Mesodermal cell (in vitro differentiated cells): ENCODE data around the gene EIF4E1B.

Experiments
- H3K27ac ChIP-seq: 2 replicates; pipeline ENCODE4 v1.7.0; 2013; ENCODE audit warnings: mild to moderate bottlenecking, low read depth, low read length, moderate library complexity; ENCODE audit not compliant: severe bottlenecking
- H3K36me3 ChIP-seq: 2 replicates; pipeline ENCODE4 v1.7.1; 2013; ENCODE audit warnings: mild to moderate bottlenecking, low read length, moderate library complexity; ENCODE audit not compliant: control insufficient read depth, insufficient read depth
- H3K4me1 ChIP-seq: one replicate; pipeline ENCODE4 v1.7.1; 2013; ENCODE audit warnings: mild to moderate bottlenecking, low read length; ENCODE audit not compliant: insufficient read depth, control insufficient read depth, poor library complexity, severe bottlenecking
- H3K4me3 ChIP-seq: 2 replicates; pipeline ENCODE4 v1.7.0; 2013; ENCODE audit warnings: low read length, control low read depth, mild to moderate bottlenecking; ENCODE audit not compliant: insufficient read depth, poor library complexity, severe bottlenecking; ENCODE audit errors: extremely low read depth
- H3K9me3 ChIP-seq: 2 replicates; pipeline ENCODE4 v1.7.1; 2013; ENCODE audit warnings: mild to moderate bottlenecking, low read length, moderate library complexity; ENCODE audit not compliant: control insufficient read depth
- WGBS, 2 experiments: methylation state at CpG; one replicate each; pipeline ENCODE4 v1.1.5; 2013; ENCODE audit warnings: missing lambda C conversion rate in 2 of 2; ENCODE audit not compliant: insufficient coverage in 2 of 2; 5-methylcytosine and 5-hydroxymethylcytosine counted together

The EIF4E1B gene

DNA sequence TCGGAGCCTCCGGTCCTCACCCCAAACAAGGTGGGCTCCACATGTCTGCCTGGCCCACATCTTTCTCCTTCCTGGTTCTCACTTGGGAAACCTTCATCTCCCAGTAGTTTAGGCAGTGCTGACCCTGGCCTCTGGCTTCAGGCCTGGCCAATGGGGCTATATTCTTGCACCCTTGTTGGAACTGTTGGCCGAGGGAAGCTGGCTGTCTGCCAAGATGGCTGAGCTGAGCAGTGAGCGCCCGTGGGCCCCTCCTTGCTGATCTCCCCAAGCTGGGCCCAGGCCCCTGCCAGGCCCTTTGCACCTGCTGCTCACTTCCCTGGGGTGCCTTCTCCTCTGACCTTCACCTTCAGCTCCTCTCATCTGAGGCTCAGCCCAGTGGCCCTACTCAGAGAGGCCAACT is 48.1 kb downstream of the EIF4E1B start:
- peaks cover 15% of the 10 kb centered on the region for H3K4me1 ChIP-seq
- H3K27ac ChIP-seq = no peak overlapping the region
- no peak overlapping the region for H3K4me3 ChIP-seq
- 91 to 96% methylated on average over 5 of the region's 5 CpGs for WGBS, 2 experiments
- H3K36me3 ChIP-seq = no peaks in the 10 kb centered on the region
- H3K9me3 ChIP-seq = no peaks in the 10 kb centered on the region

DNA sequence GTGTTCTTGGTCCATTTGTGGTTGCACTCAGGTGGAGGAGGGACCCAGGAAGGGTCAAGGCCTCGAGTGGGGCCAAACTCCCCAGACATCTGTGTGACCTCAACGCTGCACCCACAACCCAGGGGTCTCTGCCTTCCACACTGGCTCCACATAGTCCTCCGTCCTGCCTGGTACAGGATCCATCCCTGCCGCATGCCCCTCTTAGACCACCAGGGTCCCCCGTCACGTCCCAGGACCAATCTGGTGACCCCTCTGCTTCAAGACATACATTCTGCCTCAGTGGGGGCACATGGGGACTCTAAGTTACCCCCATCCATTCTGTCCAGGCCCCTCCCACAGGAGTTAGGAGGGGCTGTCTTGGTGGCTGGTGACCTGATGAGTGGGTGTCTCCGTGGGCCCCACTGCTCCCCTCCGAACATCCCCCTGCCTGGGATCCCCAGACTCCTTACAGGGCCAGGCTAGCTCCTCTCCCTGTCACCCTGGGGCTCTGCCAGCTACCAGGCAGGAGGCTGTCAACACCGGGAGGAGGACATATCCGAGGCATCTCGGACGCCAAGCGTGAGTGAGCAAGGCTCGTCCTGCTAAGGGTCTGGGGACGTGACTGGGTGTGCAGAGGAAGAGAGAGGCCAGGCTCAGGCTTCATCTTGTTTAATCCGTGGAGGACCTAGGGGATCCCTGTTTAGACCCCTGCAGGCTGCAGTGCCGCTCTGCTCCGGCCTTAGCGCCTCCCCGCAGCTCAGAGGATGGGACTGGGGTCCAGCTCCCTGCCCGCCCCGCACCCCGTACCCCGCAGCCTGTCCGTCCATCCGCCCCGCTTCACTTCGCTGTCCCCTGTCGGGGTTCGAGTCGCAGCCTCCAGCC is 49.1 kb downstream of the EIF4E1B start:
- WGBS, 2 experiments = 89 to 90% methylated on average over 26 to 29 of the region's 31 CpGs
- H3K27ac ChIP-seq = no peak overlapping the region
- no peak overlapping the region for H3K4me3 ChIP-seq
- H3K4me1 ChIP-seq = peaks cover 15% of the 10 kb centered on the region
- no peaks in the 10 kb centered on the region for H3K36me3 ChIP-seq
- H3K9me3 ChIP-seq = no peaks in the 10 kb centered on the region

GRCh38 chr5:176680226-176680563 is 49.7 kb downstream of the EIF4E1B start:
- H3K36me3 ChIP-seq = no peaks in the 10 kb centered on the region
- 86 to 90% methylated on average over 33 of the region's 33 CpGs for WGBS, 2 experiments
- H3K27ac ChIP-seq = no peak overlapping the region
- no peak overlapping the region for H3K4me3 ChIP-seq
- no peaks in the 10 kb centered on the region for H3K9me3 ChIP-seq
- H3K4me1 ChIP-seq = peaks cover 15% of the 10 kb centered on the region

GRCh38 chr5:176682016-176682531 is 51.6 kb downstream of the EIF4E1B start:
- H3K4me1 ChIP-seq = no peaks in the 10 kb centered on the region
- WGBS, 2 experiments = 92 to 95% methylated on average over 5 of the region's 6 CpGs
- no peaks in the 10 kb centered on the region for H3K9me3 ChIP-seq
- H3K36me3 ChIP-seq = no peaks in the 10 kb centered on the region
- no peak overlapping the region for H3K4me3 ChIP-seq
- no peak overlapping the region for H3K27ac ChIP-seq

- Histone ChIP-seq H3K36me3 (no peaks in the 10 kb centered on the region), H3K27ac (no peak overlapping the region), H3K9me3 (peaks cover 3% of the 10 kb centered on the region)
Measured at GRCh38 chr5:176685010-176685409, 54.5 kb downstream of the EIF4E1B start.

DNA sequence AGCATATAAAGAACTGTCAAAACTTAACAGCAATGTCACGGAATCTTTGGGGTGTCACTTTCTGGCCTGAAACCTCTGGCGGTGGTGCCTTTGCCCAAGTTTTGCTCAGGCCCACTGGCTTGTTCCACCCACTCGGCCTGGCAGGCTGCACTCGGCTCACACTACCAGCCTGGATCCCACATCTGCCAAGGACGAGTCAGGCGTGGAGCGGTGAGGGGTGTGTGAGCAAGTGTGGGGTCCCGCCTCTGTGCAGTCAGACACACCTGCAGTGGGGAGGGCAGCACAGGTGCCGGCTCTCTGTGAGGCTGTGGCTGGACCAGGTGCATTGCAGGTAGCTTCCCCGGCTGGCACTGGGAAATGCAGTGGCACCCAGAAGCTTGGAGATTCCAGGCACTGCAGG is 56.8 kb downstream of the EIF4E1B start:
- H3K27ac ChIP-seq = no peak overlapping the region
- no peaks in the 10 kb centered on the region for H3K4me1 ChIP-seq
- H3K4me3 ChIP-seq = no peak overlapping the region
- WGBS, 2 experiments = 83 to 87% methylated on average over 7 to 10 of the region's 10 CpGs
- H3K36me3 ChIP-seq = no peaks in the 10 kb centered on the region
- peaks cover 3% of the 10 kb centered on the region for H3K9me3 ChIP-seq

More at GRCh38 chr5:176685010-176685409, 54.5 kb downstream of the EIF4E1B start:
- Histone ChIP-seq H3K4me3 (no peak overlapping the region), H3K4me1 (no peaks in the 10 kb centered on the region)

- no peaks in the 10 kb centered on the region for H3K36me3 ChIP-seq
- no peaks in the 10 kb centered on the region for H3K4me1 ChIP-seq
- peaks cover 3% of the 10 kb centered on the region for H3K9me3 ChIP-seq
- H3K4me3 ChIP-seq = no peak overlapping the region
- 59 to 69% methylated on average over 5 of the region's 5 CpGs for WGBS, 2 experiments
- no peak overlapping the region for H3K27ac ChIP-seq
Measured at GRCh38 chr5:176687881-176688280, 57.4 kb downstream of the EIF4E1B start.

- H3K36me3 ChIP-seq = no peaks in the 10 kb centered on the region
- peaks cover 3% of the 10 kb centered on the region for H3K9me3 ChIP-seq
- H3K4me1 ChIP-seq = no peaks in the 10 kb centered on the region
- no peak overlapping the region for H3K4me3 ChIP-seq
- H3K27ac ChIP-seq = no peak overlapping the region
- WGBS, 2 experiments = 95 to 96% methylated on average over 4 to 7 of the region's 7 CpGs
Measured at GRCh38 chr5:176690911-176691310, 60.4 kb downstream of the EIF4E1B start.

GRCh38 chr5:176691524-176691923 is 61.0 kb downstream of the EIF4E1B start:
- Histone ChIP-seq H3K27ac (no peak overlapping the region), H3K4me3 (no peak overlapping the region), H3K36me3 (no peaks in the 10 kb centered on the region), H3K9me3 (peaks cover 3% of the 10 kb centered on the region), H3K4me1 (no peaks in the 10 kb centered on the region)
- 90 to 100% methylated on average over 1 of the region's 1 CpG for WGBS, 2 experiments

- Histone ChIP-seq H3K36me3 (no peaks in the 10 kb centered on the region), H3K27ac (no peak overlapping the region), H3K4me1 (no peaks in the 10 kb centered on the region), H3K4me3 (no peak overlapping the region), H3K9me3 (peaks cover 3% of the 10 kb centered on the region)
- WGBS, 2 experiments = 81 to 95% methylated on average over 4 to 5 of the region's 5 CpGs
Measured at GRCh38 chr5:176692326-176692725, 61.9 kb downstream of the EIF4E1B start.

- H3K36me3 ChIP-seq = no peaks in the 10 kb centered on the region
- peaks cover 3% of the 10 kb centered on the region for H3K9me3 ChIP-seq
- H3K27ac ChIP-seq = no peak overlapping the region
- no peaks in the 10 kb centered on the region for H3K4me1 ChIP-seq
- H3K4me3 ChIP-seq = no peak overlapping the region
- 67 to 68% methylated on average over 11 to 13 of the region's 13 CpGs for WGBS, 2 experiments
Measured at GRCh38 chr5:176692839-176693476, 62.5 kb downstream of the EIF4E1B start.
